Ishikawa (cell line): ENCODE measurements around the gene STUM.

Experiments used
- CEBPB ChIP-seq: IDR thresholded peaks from 2 replicates; pipeline ENCODE4 v1.6.1; 2012
- CREB1 ChIP-seq: IDR thresholded peaks from 2 replicates; pipeline ENCODE4 v1.6.1; 2012; ENCODE audit warnings: low read depth
- EGR1 ChIP-seq: IDR thresholded peaks from 2 replicates; pipeline ENCODE4 v1.6.1; 2012
- EP300 ChIP-seq: IDR thresholded peaks from 2 replicates; pipeline ENCODE4 v1.6.1; 2012; ENCODE audit warnings: borderline replicate concordance
- FOXM1 ChIP-seq: IDR thresholded peaks from 2 replicates; pipeline ENCODE4 v1.6.1; 2012; ENCODE audit warnings: low read depth, borderline replicate concordance
- MAX ChIP-seq: IDR thresholded peaks from 2 replicates; pipeline ENCODE4 v1.6.1; 2012
- NFIC ChIP-seq: IDR thresholded peaks from 2 replicates; pipeline ENCODE4 v1.6.1; 2012
- RAD21 ChIP-seq: IDR thresholded peaks from 2 replicates; pipeline ENCODE4 v1.6.1; 2012; ENCODE audit warnings: low read depth
- REST ChIP-seq: IDR thresholded peaks from 2 replicates; pipeline ENCODE4 v1.6.1; 2012; ENCODE audit warnings: low read depth, mild to moderate bottlenecking
- TAF1 ChIP-seq: IDR thresholded peaks from 2 replicates; pipeline ENCODE4 v1.6.1; 2012; ENCODE audit warnings: low read depth, mild to moderate bottlenecking
- TCF12 ChIP-seq: IDR thresholded peaks from 2 replicates; pipeline ENCODE4 v1.6.1; 2012; ENCODE audit warnings: low read depth
- TEAD4 ChIP-seq: IDR thresholded peaks from 2 replicates; pipeline ENCODE4 v1.6.1; 2012
- USF1 ChIP-seq: IDR thresholded peaks from 2 replicates; pipeline ENCODE4 v1.6.1; 2012
- YY1 ChIP-seq: IDR thresholded peaks from 2 replicates; pipeline ENCODE4 v1.6.1; 2012; ENCODE audit warnings: low read depth
- ZBTB7A ChIP-seq: IDR thresholded peaks from 2 replicates; pipeline ENCODE4 v1.6.1; 2012; ENCODE audit warnings: low read depth

Gene STUM

GRCh38 chr1:226611301-226611700, 62.7 kb downstream of the STUM start:
- TF ChIP-seq USF1 (no peak), FOXM1 (no peak)

- TF ChIP-seq CEBPB (no peak), CREB1 (no peak)
These were observed 67.3 kb downstream of the STUM start for GRCh38 chr1:226615876-226616275.

- TF ChIP-seq EP300 (no peak), CEBPB (no peak), YY1 (no peak), REST (no peak), USF1 (no peak), RAD21 (no peak), NFIC (no peak), TAF1 (no peak), CREB1 (no peak), TEAD4 (no peak), MAX (no peak), EGR1 (no peak), FOXM1 (no peak)
These were observed 68.1 kb downstream of the STUM start for GRCh38 chr1:226616636-226617035.

GRCh38 chr1:226617109-226617508, 68.5 kb downstream of the STUM start:
- no peak for TF ChIP-seq EP300
- TF ChIP-seq CREB1: no peak

GRCh38 chr1:226618380-226618779, 69.8 kb downstream of the STUM start:
- TF ChIP-seq USF1: no peak
- TF ChIP-seq REST: no peak
- TF ChIP-seq EGR1: no peak
- no peak for TF ChIP-seq FOXM1
- no peak for TF ChIP-seq TCF12
- no peak for TF ChIP-seq RAD21
- TF ChIP-seq YY1: no peak
- no peak for TF ChIP-seq CEBPB
- TF ChIP-seq MAX: no peak
- no peak for TF ChIP-seq TEAD4
- no peak for TF ChIP-seq ZBTB7A
- TF ChIP-seq CREB1: no peak
- no peak for TF ChIP-seq TAF1
- no peak for TF ChIP-seq EP300
- TF ChIP-seq NFIC: no peak

- TF ChIP-seq YY1 (no peak), NFIC (no peak), TAF1 (no peak), CREB1 (no peak), EGR1 (no peak), TCF12 (no peak)
These were observed 70.5 kb downstream of the STUM start for GRCh38 chr1:226619031-226619430.

- TF ChIP-seq YY1 (no peak), FOXM1 (no peak), TAF1 (no peak), TEAD4 (no peak), RAD21 (no peak), USF1 (no peak), MAX (no peak)
These were observed 73.4 kb downstream of the STUM start for GRCh38 chr1:226622012-226622411.
